GM21529 (cell line): ENCODE data around the gene MANEA.
A peak's percentile ranks its signal among the peaks of the same experiment; 100 is the strongest.
"Not testable (repeated sequence)": the region's sequence is repeated elsewhere in the genome, so short reads cannot be mapped to it uniquely, and the experiment has no call there.

Experiments used
- ATAC-seq: cut with Tn5 transposase; IDR thresholded peaks from one replicate; pipeline ENCODE4 v1.9.1; 2021; ENCODE audit not compliant: unreplicated experiment

The MANEA gene, protein sequence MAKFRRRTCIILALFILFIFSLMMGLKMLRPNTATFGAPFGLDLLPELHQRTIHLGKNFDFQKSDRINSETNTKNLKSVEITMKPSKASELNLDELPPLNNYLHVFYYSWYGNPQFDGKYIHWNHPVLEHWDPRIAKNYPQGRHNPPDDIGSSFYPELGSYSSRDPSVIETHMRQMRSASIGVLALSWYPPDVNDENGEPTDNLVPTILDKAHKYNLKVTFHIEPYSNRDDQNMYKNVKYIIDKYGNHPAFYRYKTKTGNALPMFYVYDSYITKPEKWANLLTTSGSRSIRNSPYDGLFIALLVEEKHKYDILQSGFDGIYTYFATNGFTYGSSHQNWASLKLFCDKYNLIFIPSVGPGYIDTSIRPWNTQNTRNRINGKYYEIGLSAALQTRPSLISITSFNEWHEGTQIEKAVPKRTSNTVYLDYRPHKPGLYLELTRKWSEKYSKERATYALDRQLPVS

DNA sequence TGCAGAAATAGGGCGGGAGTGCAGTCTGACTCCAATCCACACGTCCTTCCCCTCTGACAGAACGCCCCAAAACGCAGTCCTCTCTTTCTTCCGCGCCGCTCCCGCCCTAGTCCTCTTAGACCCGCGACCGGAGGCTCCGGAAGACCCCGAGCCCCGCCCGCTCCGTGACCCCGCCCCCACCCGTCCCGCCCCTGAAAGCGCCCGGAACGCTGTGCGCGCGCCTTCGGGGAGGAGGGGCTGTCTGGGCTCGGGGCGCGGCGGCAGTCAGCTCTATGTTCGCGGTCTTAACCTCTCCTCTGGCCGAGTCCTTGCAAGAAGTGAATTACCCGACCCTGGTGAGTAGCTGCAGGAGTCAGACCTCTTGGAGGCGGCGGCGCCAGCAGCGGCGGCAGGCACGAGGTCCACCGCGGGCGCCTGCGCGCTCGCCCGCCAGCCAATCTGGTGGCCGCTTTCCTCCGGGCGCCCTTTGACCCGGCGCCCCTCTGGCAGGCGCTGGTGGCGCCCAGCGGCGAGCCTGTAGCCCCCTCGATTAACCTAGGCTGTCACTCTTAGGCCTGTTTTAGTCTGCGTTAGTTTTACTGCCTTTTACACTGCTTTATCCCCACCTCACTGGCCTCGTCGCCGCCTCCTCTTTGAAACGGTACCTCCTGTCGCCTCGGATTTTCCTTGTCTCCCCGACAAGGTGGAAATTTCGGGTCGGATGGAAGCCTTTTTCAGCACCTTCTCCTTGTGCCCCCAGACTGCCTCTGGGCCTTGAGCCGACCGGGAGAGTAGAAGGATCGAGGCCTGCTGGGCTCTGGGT lies at the start of gene MANEA:
Gene MANEA (plus strand): TSS at position 232 of the 802 bp plus-strand sequence. CDS start 8,905 bp downstream, outside the sequence.
- ATAC-seq: peak; percentile 76

DNA sequence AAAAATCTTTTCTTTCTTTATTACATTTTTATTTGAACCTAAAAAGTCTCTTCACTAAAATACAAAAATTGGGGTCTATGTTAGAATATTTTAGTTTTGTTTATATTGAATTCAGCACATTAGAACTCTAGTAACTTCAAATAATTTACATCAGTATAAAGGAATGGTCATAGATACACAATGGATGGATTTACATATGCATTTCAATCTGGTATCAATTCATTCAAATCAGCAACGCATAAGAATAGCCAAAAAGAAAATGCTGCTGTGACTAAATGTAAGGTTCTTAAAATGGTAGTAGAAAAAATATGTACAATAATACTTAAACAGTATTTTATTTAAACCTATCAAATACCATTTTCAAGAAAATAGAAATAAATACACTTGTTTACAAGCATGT lies 47.6 kb upstream of the MANEA start:
- ATAC-seq: no peak

DNA sequence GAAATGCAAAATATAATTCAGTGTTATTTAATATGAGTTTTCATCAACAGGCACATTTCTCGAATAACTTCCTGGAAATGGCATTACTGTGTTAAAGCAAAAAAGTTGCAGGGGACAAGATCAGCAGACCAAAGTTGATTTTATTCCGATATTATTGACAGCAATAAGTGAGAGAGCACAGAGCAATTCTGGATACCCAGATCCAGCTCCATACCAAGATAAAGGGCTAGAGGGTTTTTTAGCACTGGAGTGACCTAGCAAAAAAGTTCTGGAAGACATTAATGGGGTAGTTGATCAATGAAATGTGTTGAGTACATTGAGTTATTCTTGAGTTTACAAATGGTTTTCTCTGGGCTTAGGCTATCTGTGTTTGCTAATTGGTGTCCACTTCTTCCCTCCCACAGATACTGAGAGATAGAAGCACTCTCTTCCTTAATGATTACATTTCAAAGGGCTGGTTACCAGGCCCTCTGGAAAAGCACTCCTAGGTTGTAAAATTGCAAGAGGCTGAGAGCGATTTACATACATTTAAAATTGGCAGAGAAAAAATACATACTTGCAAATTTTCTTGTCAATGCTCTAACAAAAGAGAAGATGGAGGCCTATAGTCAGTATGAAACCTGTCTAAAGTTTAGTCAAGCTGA lies 47.0 kb upstream of the MANEA start:
- ATAC-seq: no peak

DNA sequence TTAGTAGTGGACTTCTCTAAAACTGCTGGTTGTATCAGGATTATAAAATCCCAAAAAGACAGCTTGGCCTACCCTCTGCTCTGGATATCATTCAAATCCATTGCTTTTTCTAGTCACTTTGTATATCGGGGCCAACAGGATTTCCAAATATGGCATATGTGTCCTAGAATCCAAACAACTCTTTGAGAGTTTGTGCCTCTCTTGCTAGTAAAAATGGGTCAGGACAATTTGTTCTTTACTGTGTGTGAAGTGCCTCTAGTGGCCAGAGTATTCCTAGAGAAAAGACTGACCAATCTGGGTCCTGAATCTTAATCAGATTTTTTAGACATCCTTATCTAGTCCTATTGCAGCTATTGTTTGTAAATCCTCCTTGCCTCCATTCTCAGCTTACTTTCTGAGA lies 33.5 kb upstream of the MANEA start:
- ATAC-seq: no peak

DNA sequence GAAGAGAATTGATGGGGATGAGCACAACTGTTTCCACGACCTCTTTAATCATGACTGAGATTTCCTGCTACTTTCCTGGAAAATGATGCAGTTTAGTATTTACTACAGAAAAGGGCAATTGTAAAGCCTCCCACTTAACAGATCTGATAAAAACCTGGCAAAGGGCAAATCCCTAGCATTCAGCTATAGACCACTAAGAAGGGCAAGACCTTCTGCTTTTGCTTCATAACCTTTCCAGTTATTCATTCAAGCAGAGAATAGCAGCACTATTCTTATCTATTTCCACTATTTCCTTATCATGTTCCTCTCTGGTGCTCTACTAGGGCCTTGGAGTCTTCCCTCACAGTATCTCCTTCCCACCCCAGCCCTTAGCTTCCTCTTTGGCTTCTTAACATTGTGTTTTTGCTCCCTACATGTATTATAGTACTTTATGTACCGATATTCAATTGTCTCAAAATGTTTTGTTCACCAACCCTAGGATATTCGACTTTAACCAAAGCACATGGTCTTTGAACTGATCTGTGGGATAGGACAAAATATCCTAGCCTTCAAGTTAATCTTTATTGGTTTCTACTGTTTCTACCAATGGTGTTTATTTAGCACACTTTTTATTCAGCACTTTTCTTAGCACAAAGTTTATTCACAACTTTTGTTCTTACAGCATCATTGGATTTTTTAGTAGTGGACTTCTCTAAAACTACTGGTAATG lies 32.7 kb upstream of the MANEA start:
- ATAC-seq: no peak

DNA sequence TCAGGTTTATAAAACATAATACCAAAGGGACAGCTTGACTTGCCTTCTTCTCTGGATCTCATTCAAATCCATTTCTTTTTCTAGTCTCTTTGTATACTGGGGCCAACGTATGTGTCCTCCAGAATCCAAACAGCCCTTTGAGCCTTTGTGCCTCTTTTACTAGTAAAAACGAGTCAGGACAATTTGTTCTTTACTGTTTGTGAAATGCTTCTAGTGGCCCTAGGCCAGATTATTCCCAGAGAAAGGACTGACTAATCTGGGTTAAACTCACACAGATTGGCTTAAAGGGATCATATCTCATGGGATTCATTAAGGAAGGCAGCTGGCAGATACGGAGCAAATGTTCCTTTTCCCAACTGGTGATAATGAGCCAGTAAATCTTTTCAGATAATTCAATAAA lies 32.1 kb upstream of the MANEA start:
- ATAC-seq: no peak

DNA sequence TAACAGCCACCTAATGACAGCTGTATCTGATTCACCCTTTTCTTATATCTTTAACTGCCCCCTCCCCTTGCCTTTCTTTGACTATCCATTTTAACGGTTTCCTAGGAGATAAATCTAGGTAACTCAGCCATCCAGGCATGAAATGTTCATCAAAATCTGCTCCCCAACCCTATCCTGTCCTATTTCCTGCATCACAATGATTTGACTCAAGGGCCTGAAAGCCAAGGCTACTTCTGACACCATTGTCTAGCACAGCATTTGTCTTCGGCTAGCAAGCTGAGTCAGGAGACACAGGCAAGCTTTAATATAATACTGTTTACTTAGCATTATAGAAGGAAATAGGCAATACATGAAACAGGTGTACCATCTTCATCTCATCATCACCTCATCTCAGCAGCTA lies 31.6 kb upstream of the MANEA start:
- ATAC-seq: no peak

DNA sequence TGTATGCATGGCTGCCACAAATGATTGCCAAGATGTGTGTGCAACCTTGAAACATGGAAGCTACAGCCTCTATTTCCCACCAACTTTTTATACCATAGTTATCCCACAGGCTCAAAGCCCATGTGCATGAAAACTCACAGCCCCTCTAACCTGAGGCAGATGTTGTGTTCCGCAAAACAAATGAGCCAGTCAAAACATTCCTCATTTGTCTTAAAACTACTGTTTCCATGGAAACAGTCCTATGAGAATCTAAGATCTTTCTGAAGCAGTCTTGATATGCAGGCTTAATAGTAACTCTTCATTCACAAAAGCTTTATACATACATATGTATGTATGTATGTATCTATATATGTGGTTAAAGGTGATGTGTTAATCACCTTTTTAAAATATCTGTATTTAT lies 31.2 kb upstream of the MANEA start:
- ATAC-seq: no peak

DNA sequence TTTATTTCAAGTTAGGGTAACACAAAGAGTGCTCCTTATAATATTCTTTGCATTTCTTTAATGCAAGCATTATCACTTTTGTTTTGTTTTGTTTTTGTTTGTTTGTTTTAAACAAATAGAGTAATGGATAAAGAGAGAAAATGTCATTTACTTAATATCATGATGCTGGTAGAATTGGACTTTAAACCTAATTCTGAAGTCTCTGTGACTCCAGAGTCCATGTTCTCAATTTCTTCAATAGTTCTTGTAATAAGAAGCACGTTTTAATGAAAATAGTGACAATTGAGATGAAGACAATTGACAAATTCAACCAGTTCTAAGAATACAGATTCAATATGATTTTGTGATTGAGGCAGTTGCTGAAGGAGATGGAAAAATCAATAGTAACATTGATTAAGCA lies 30.3 kb upstream of the MANEA start:
- ATAC-seq: no peak

DNA sequence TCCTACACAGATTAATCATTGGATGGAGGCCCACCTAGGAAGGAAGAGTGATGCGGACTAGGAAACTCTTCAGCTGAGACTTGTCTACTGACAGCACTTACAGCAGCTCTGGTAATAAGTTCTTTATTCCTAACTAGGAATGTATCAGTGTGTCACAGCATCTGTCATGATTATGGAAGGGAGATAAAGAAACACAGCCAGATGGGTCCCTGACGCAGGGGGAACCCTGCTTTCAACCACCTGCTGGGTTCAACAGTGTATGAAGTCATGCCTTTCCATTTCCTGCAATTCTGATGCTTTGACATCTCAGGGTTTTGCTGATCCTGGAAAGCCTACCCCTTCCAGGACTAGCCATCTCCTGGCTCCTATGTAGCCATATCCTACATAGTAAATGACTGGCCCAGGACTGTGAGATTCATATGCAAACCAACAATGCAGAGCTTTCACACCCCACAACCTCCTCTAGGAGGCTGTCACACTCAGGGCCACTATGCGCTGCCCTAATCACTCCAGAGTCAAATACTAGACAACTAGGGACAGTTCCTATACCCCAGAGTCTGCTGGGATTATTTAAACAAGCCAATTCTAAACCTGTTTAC lies 29.0 kb upstream of the MANEA start:
- peak; percentile 70 for ATAC-seq

DNA sequence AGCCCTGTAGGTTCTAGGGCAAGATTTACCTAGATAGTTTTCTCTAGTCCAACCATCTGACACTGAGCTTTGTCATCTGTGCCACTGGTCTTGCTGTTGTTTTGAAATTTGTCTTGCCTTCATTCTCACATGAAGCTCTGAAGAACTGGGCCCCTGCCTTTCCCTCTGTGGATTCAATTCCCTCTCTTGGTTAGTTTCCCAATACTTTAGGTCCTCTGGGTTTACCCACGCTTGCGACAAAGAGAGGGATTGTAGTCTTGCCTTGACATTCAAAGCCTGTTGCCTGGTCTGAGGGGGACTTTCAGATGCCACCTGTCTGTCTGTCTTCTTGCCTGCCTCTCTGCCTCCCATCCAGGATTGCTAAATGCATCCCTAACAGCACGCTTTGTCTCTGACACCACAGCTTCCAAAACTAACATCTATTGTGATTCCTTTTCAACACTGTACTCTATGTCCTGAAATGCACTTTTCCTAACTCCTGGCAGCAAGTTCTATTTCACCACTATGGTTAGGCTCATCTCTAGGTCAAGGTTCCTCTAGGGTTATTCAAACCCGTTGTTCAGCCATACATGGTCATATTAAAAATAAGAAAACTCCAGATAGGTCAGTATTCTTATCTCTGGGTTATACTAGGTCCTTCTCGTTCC lies 25.5 kb upstream of the MANEA start:
- ATAC-seq: no peak

DNA sequence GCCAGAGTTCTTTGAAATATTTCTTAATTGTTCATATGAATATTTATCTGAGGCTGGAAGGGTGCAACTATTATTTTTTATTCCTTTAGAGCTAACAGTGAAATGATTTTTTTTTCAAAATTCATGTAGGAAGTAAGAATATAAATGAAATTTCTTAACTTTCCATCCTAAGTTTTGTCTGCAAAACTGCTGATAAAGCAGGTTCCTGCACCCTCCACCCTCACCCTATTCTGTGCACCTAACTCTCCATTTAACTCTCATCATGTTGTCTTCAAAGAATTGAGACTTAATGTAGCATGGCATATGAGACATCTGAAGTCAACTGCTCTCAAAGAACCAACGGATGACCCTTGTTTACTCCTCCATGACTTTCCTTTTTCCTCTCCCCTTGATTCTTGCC lies 23.5 kb upstream of the MANEA start:
- ATAC-seq: no peak

DNA sequence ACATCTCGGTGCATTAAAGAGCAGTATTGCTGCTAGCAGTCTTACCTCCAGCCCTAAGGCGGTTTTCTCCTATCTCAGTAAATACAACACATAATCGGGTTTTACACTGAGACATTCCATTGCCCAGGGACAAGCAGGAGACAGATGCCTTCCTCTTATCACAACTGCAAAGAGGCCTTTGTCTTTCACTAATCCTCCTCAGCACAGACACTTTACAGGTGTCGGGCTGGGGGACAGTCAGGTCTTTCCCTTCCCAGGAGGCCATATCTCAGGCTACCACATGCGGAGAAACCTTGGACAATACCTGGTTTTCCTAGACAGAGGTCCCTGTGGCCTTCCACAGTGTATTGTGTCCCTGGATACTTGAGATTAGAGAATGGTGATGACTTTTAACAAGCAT lies 16.4 kb upstream of the MANEA start:
- ATAC-seq: not testable (repeated sequence)

DNA sequence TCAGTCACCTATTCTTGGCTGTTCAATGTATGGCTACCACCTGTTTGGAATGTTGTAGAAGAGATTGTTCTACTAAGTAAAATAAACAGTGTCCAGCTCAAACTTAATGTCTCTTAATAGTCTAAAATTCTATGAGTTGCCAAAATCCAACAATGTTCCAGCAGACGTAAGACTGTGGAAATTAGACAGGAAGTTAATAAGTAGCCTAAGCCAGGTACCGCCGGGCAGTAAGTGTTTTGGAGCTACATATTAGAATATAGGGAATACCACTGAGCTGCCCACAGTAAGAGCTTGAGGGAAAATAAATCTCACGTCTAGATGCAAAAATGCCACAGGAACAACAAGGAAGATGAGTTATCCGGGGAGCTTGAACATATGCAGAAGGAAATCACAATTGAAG lies 7.8 kb upstream of the MANEA start:
- ATAC-seq: no peak

DNA sequence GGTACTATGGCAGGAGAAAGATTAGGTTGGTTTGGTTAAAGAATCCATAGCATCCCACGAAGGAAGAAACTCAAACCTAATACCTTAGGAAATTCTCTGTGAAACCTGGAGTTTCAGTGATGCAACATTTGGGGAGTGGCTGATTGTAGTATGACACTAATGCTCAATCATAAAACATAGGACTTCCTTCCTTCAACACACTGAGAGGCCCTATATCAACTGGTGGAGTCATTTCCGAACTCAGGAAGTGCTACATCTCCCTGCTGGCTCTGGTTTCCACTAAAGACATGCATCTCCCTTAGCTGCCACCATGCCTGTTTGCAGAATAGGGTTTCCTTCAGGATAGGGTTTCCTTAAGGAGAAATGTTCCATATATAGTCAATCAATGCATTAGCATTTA lies 5.2 kb upstream of the MANEA start:
- ATAC-seq: no peak

DNA sequence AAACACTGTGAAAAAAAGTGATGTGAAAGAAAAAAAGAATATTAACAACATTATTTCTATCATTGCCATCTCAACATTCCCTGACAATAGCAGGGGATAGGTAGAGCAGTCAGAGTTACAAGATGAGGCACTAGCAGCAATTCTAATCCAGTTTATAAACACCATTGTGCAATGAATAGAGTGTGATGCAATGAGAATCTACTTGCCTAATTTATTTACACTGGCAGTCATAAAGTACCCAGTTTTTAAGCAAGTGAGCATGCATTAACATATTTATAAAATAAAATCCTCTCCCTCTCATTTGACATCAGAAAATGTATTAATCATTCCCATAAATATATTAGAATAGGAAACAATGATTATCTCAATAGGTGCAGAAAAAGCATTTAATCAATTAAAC lies 2.5 kb upstream of the MANEA start:
- ATAC-seq: no peak

DNA sequence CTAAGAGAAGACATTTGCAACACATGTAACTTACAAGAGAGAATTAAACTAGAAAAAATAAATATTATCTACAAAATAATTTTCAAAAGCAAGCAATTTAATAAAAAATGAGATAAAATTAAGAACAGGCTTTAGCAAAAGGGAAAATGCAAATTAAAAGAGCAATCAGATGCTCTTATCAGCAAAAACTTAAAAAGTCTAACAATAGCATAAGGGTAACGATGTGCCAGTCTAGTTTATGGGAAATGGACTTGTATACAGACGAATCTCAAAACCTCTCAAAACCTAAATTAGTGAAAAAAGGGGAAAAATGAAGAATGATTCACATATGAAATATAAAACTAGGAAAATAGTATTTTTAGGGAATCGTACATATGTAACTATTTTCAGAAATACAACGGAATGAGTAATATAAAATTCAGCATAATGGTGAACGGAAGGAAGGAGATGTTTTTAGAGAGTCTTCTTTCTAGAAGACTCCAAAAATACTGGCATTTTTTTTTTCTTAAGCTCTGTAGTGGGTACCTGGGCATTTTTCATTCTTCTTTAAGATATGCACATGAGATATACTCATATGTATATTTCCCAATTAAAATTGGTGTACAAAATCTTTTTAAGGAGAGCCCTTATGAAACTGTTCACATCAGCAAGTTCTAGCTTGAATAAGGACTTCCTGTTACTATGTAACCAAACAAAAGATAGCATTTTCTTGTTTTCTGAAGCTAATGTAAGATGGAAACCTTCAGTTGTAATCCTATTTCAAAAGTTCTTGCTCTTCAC lies 927 bp upstream of the MANEA start:
- ATAC-seq: peak; percentile 26

DNA sequence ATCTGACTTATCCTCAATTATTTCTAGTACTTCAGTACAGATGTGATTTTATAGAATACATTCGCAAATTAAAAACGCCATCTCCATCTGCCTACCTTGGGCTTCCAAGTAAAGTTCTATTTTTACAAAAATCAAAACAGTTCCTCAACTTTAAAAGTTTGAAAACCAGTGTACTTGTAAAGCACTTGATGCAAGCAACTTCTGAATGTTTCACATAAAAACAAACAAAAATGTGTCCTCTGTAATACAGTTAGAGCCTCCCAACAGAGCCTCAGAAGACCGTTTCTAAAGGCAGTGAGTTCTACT lies 384 bp upstream of the MANEA start:
- ATAC-seq: no peak

DNA sequence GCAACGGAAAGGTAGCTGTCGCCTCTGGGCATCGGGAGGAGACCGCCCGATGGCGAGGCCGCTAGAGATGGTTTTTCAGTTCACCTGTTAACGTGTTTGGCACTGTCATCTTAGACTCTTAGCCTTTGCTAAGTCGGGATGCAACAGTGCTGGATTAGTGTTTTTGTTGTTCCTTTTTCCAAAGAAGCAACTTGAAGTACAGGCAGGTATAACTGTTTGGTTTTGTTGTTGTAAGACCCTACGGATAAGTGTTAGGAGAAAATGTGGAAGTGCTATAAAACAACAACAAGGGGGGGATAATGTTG lies 723 bp downstream of the MANEA start:
- peak; percentile 13 for ATAC-seq

DNA sequence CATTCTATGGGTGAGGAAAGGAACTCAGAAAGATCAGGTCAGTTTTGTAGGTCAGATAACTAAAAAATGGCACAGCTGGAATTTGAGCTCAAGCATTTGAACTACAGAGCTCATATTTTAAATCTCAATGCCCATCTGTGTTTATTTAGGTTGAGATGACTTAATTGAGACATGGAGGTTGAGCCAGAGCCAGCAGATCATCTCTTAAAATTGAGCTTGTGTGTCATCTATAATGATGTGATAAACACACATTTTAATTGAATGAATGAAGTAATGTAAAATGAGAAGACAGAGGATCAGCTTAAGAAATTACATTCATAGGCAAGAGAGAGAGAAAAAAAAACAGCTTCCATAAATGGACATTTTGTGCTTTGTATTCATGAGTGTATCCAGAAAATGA lies 3.7 kb downstream of the MANEA start:
- no peak for ATAC-seq
